Tibial nerve (tissue), 4 donors: ENCODE measurements around the gene WAPL. TPM values are rescaled to one million over a fixed set of nuclear protein-coding genes. Genes with fewer than 3 reads are reported as not detected.

Source experiments
- DNase-seq, 2 donors: peaks; one replicate each; pipeline ENCODE4 v3.0.0-alpha.2; 2019; ENCODE audit warnings: low spot score in 2 of 2
- H3K27ac ChIP-seq, 4 donors: fragments of 200-600 bp; sonication (generic) in 3 of 4; one replicate each; pipeline ENCODE4 v1.5.1; 2017 to 2019; ENCODE audit warnings: mild to moderate bottlenecking in 1 of 4
- H3K27me3 ChIP-seq, 2 donors: fragments of 200-600 bp; sonication (generic) in 1 of 2; one replicate each; pipeline versions ENCODE4 v1.5.1 to v1.6.0; 2017 to 2019
- H3K36me3 ChIP-seq, 3 donors: fragments of 200-600 bp; sonication (generic); one replicate each; pipeline ENCODE4 v1.5.1; 2018 to 2019
- H3K4me1 ChIP-seq, 4 donors: fragments of 200-600 bp; sonication (generic) in 3 of 4; one replicate each; pipeline ENCODE4 v1.5.1; 2017 to 2019
- H3K4me3 ChIP-seq, 4 donors: fragments of 200-600 bp; sonication (generic) in 3 of 4; one replicate each; pipeline ENCODE4 v1.5.1; 2017 to 2019; ENCODE audit warnings: mild to moderate bottlenecking in 1 of 4, moderate library complexity in 1 of 4
- H3K9me3 ChIP-seq, 4 donors: fragments of 200-600 bp; sonication (generic) in 3 of 4; one replicate each; pipeline ENCODE4 v1.5.1; 2017 to 2019
- CTCF ChIP-seq, 5 experiments: fragments of 200-600 bp in 3 of 5; fragments of 450-650 bp in 2 of 5; sonication (generic) in 3 of 5; IDR thresholded peaks; one replicate each; pipeline ENCODE4 v1.5.1; 2016 to 2019; ENCODE audit warnings: antibody characterized with exemption in 5 of 5, mild to moderate bottlenecking in 3 of 5, moderate library complexity in 2 of 5
- EP300 ChIP-seq, 2 donors: sonication (generic); formaldehyde crosslinking; IDR thresholded peaks; one replicate each; pipeline ENCODE4 v1.6.1; 2017; ENCODE audit warnings: antibody characterized with exemption in 2 of 2, mild to moderate bottlenecking in 1 of 2
- POLR2A ChIP-seq, 2 donors: fragments of 450-650 bp; IDR thresholded peaks; one replicate each; pipeline ENCODE4 v1.6.1; 2017; ENCODE audit warnings: antibody characterized with exemption in 2 of 2, mild to moderate bottlenecking in 2 of 2, moderate library complexity in 2 of 2
- WGBS, 2 donors: methylation state at CpG; one replicate each; pipeline ENCODE4 v1.1.5; 2018; 5-methylcytosine and 5-hydroxymethylcytosine counted together
- total RNA-seq, 4 donors: library from RNA; depleted of rRNA; stranded (reverse); fragments of >200 nt; gene quantifications; one replicate each; pipeline ENCODE4 v1.1.0, GENCODE V29; 2016

Gene WAPL
- total RNA-seq, 4 donors from 2014 or later: 26.7 to 50.4 (median 42.0) TPM

DNA sequence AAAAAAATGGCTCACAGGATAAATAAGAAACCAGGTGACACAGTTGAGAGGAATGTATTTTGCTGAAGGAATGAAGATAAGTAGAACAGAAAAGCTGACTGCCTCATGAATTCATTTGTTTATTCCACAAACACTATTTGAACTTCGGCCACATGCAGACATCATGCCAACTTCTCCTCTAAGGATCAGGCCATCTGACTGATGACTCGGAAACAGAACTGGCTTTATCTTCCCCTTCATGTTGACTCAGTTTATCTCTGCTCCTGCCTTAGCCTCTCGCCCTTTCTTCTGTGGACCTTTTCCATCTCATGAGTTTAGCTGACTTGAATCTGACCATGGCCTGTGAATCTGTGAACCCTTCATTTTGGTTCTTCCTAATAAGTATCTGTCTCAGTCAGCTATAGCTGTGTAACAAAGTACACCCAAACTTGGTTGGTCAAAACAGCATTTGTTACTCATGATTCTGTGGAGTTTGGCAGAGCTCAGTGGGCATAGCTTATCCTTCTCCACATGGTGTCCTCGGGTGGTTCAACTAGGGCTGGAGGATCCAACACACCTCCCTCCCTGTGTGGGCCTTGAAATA, 111.0 kb downstream of the WAPL start:
- TF ChIP-seq POLR2A (IDR thresholded peaks at IDR 0.05) (no peak), CTCF (IDR thresholded peaks at IDR 0.05) (no peak), EP300 (IDR thresholded peaks at IDR 0.05) (no peak)
- whole genome bisulfite sequencing, 2 donors: 82 to 85% methylated on average over 4 of the region's 4 CpGs
- H3K9me3 ChIP-seq: peaks cover 0 to 4% (median 0%) of the 10 kb centered on the region in 4 donors
- no peaks in the 10 kb centered on the region for H3K36me3 ChIP-seq
- no peak for DNase-seq
- H3K27ac ChIP-seq: peak overlapping the region in 1 of 4 donors; percentile 17
- no peaks in the 10 kb centered on the region for H3K27me3 ChIP-seq
- no peak overlapping the region for H3K4me3 ChIP-seq
- peaks cover 0 to 12% (median 5%) of the 10 kb centered on the region in 4 donors for H3K4me1 ChIP-seq

DNA sequence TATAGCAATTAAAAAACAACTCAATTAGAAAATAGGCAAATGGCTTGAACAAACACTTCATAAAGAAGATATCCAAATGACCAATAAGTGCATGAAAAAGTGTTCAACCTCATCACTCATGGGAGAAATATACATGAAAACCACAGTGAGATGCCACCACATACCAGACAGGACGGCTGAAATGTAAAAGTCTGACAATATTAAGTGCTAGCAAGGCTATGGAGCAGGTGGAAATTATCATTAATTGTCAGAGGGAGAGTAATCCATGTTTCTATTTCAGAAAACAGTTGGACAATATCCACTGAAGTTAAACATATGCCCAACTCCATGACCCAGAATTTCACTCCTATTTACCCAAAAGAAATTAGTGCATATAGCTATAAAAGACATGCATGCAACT, 112.4 kb downstream of the WAPL start:
- no peaks in the 10 kb centered on the region for H3K27me3 ChIP-seq
- no peak for TF ChIP-seq POLR2A (IDR thresholded peaks at IDR 0.05)
- TF ChIP-seq EP300 (IDR thresholded peaks at IDR 0.05): no peak
- TF ChIP-seq CTCF (IDR thresholded peaks at IDR 0.05): no peak
- H3K4me3 ChIP-seq: no peak overlapping the region
- 79 to 80% methylated on average over 1 of the region's 1 CpG for WGBS, 2 donors
- no peak for DNase-seq
- no peaks in the 10 kb centered on the region for H3K36me3 ChIP-seq
- peaks cover 0 to 12% (median 5%) of the 10 kb centered on the region in 4 donors for H3K4me1 ChIP-seq
- no peak overlapping the region for H3K27ac ChIP-seq
- H3K9me3 ChIP-seq: peaks cover 0 to 4% (median 0%) of the 10 kb centered on the region in 4 donors

GRCh38 chr10:86403183-86403797, 118.3 kb downstream of the WAPL start:
- TF ChIP-seq CTCF (IDR thresholded peaks at IDR 0.05) (no peak), POLR2A (IDR thresholded peaks at IDR 0.05) (no peak), EP300 (IDR thresholded peaks at IDR 0.05) (no peak)
- no peak for DNase-seq
- peaks cover 0 to 12% of the 10 kb centered on the region in 2 donors for H3K27me3 ChIP-seq
- no peaks in the 10 kb centered on the region for H3K36me3 ChIP-seq
- H3K27ac ChIP-seq: no peak overlapping the region
- WGBS, 2 donors: 51 to 63% methylated on average over 6 of the region's 6 CpGs
- no peak overlapping the region for H3K4me3 ChIP-seq
- peaks cover 0 to 37% (median 27%) of the 10 kb centered on the region in 4 donors for H3K4me1 ChIP-seq
- no peaks in the 10 kb centered on the region for H3K9me3 ChIP-seq

- peaks cover 0 to 37% (median 27%) of the 10 kb centered on the region in 4 donors for H3K4me1 ChIP-seq
- no peaks in the 10 kb centered on the region for H3K9me3 ChIP-seq
- TF ChIP-seq CTCF (IDR thresholded peaks at IDR 0.05): no peak
- TF ChIP-seq POLR2A (IDR thresholded peaks at IDR 0.05): no peak
- no peak for TF ChIP-seq EP300 (IDR thresholded peaks at IDR 0.05)
- H3K27me3 ChIP-seq: peaks cover 0 to 12% of the 10 kb centered on the region in 2 donors
- WGBS, 2 donors: 8 to 27% methylated on average over 18 of the region's 18 CpGs
- no peak for DNase-seq
- H3K36me3 ChIP-seq: no peaks in the 10 kb centered on the region
- H3K27ac ChIP-seq: no peak overlapping the region
- H3K4me3 ChIP-seq: no peak overlapping the region
Measured at GRCh38 chr10:86402283-86402941, 119.2 kb downstream of the WAPL start.
